Upper lobe of left lung (tissue), 4 donors: Measurements from ENCODE around the gene CCNJL.

Experiments
- POLR2A ChIP-seq, 4 donors: fragments of 450-650 bp; IDR thresholded peaks; one replicate each; pipeline ENCODE4 v1.5.1; 2016 to 2017; ENCODE audit warnings: antibody characterized with exemption in 4 of 4, mild to moderate bottlenecking in 2 of 4
- POLR2AphosphoS5 ChIP-seq, 2 donors: sonication (generic); formaldehyde crosslinking; IDR thresholded peaks; one replicate each; pipeline ENCODE4 v1.5.1; 2017; ENCODE audit warnings: antibody characterized with exemption in 2 of 2
- TF ChIP-seq, protein P1 (sequence below), 6 experiments: fragments of 450-650 bp in 4 of 6; fragments of 200-600 bp in 2 of 6; sonication (generic) in 2 of 6; IDR thresholded peaks; one replicate each; pipeline ENCODE4 v1.5.1; 2016 to 2019; ENCODE audit warnings: antibody characterized with exemption in 6 of 6

DNA sequence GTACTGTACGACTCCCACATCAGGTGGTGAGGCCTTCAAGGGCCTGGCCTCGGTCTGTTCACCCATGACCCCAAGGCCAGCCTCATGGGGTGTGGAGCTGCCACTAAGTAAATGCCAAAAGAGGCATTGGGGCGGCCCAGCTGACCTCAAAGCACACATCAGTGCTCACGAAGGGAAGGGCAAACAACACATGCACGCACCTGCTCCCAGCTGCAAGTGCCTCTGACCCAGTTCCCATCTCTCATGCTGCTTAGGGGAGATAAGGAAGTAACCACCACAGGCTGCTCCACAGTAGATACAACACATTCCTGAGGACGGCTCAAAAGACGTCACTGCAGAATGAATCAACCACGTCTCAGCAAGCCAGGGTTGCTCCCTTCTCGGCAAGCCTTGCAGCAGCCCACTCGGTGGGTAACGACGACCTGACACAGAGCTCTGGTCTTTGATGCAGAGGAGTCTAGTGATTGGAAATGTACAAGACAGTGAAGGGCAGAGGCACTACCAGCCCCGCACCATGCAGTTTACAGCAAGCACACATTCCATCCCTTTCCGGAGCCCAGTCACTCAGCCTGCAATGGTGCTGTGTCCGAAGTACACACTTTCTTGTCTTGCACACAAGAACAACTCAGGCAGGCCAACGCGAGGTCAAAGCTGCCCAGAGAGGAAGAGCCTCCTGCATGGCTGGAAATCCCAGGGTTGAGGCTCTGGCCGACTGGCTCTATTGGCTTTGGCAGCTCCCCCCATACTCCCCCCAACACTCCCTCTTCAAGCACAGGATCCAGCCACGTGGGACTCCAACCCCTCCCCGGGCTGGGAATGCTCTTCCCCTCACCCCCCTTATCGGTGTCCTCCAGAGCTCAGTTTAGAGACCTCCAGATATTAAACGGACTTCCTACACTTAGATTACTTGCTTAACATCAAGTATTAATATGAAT lies 51.2 kb downstream of the CCNJL start:
- TF ChIP-seq, protein P1, sequence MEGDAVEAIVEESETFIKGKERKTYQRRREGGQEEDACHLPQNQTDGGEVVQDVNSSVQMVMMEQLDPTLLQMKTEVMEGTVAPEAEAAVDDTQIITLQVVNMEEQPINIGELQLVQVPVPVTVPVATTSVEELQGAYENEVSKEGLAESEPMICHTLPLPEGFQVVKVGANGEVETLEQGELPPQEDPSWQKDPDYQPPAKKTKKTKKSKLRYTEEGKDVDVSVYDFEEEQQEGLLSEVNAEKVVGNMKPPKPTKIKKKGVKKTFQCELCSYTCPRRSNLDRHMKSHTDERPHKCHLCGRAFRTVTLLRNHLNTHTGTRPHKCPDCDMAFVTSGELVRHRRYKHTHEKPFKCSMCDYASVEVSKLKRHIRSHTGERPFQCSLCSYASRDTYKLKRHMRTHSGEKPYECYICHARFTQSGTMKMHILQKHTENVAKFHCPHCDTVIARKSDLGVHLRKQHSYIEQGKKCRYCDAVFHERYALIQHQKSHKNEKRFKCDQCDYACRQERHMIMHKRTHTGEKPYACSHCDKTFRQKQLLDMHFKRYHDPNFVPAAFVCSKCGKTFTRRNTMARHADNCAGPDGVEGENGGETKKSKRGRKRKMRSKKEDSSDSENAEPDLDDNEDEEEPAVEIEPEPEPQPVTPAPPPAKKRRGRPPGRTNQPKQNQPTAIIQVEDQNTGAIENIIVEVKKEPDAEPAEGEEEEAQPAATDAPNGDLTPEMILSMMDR (IDR thresholded peaks at IDR 0.05): no peak
- TF ChIP-seq POLR2AphosphoS5 (IDR thresholded peaks at IDR 0.05) (peak; percentile 28 to 32), POLR2A (IDR thresholded peaks at IDR 0.05) (no peak)
